Measurements from ENCODE around the gene RBBP8.

The RBBP8 gene

DNA sequence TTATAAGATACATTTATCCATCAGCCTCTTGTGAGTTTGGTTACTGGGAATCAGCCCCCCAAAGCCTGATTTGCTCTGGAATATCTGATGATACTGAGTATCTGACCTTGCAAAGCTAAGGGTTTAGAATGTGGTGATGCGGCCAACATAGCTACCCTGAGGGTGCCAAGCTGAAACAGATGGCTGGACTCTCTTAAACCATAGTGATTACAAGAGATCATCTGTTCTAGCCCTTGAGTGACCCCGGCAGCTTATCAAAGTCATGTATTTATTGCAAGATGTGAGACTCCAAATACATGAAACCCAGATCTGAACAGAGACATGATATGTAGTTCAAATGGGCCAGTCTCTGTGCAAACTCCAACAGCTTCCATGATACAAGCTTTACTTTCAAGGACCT lies 124.0 kb downstream of the RBBP8 start:
- no peak overlapping the region for H2AFZ ChIP-seq (ENCODE audit: low read length, unreplicated experiment)
- H3K36me3 ChIP-seq (ENCODE audit: insufficient read depth, low read length), result no peaks in the 10 kb centered on the region
- no peak overlapping the region for H3K27ac ChIP-seq (ENCODE audit: low read depth, low read length)
- H3K79me2 ChIP-seq (ENCODE audit: control insufficient read depth, insufficient read depth, low read length, unreplicated experiment), result no peaks in the 10 kb centered on the region
- H3K27me3 ChIP-seq (ENCODE audit: insufficient read depth, low read length), result no peaks in the 10 kb centered on the region
- H3K4me3 ChIP-seq (ENCODE audit: low read depth, low read length), result no peak overlapping the region
- peaks cover 25% of the 10 kb centered on the region for H3K4me1 ChIP-seq (ENCODE audit: control insufficient read depth, insufficient read depth, low read length, unreplicated experiment)

DNA sequence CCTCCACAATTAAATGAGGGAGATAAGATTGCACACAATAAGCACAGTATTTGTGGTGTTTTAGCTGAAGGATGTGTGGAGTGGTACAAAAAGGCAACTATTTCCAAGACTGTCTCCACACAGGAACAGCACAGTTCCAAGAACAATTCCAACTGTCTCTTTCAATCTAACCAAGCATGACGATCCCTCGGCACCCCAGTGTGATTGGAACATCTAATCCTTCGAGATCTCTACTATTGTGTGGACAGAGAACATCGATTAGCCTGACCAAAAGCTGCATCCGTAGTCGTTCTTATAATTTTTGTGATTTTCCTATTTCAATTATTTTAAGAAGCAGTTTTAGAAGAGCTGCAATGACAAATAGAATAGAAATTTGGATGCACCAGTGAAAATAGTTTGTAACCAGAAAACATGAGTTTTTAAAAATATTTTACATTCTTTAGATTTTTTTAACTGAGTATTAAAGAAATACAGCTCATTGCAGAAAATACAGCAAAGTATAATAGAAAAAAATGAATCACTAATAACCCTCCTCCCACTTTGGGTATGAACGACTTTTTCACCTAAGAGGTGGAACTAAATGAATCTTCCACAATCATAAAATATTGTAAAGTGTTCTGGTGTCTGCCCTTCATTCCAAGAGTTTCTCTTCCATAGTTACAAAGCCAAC lies 125.8 kb downstream of the RBBP8 start:
- peak overlapping the region; percentile 67 for H2AFZ ChIP-seq (ENCODE audit: low read length, unreplicated experiment)
- peak overlapping the region; percentile 40 for H3K27ac ChIP-seq (ENCODE audit: low read depth, low read length)
- no peaks in the 10 kb centered on the region for H3K36me3 ChIP-seq (ENCODE audit: insufficient read depth, low read length)
- H3K79me2 ChIP-seq (ENCODE audit: control insufficient read depth, insufficient read depth, low read length, unreplicated experiment), result no peaks in the 10 kb centered on the region
- no peaks in the 10 kb centered on the region for H3K27me3 ChIP-seq (ENCODE audit: insufficient read depth, low read length)
- H3K4me3 ChIP-seq (ENCODE audit: low read depth, low read length), result peak overlapping the region; percentile 28; the same call in 1 of the 2 replicates
- peaks cover 25% of the 10 kb centered on the region for H3K4me1 ChIP-seq (ENCODE audit: control insufficient read depth, insufficient read depth, low read length, unreplicated experiment)

DNA sequence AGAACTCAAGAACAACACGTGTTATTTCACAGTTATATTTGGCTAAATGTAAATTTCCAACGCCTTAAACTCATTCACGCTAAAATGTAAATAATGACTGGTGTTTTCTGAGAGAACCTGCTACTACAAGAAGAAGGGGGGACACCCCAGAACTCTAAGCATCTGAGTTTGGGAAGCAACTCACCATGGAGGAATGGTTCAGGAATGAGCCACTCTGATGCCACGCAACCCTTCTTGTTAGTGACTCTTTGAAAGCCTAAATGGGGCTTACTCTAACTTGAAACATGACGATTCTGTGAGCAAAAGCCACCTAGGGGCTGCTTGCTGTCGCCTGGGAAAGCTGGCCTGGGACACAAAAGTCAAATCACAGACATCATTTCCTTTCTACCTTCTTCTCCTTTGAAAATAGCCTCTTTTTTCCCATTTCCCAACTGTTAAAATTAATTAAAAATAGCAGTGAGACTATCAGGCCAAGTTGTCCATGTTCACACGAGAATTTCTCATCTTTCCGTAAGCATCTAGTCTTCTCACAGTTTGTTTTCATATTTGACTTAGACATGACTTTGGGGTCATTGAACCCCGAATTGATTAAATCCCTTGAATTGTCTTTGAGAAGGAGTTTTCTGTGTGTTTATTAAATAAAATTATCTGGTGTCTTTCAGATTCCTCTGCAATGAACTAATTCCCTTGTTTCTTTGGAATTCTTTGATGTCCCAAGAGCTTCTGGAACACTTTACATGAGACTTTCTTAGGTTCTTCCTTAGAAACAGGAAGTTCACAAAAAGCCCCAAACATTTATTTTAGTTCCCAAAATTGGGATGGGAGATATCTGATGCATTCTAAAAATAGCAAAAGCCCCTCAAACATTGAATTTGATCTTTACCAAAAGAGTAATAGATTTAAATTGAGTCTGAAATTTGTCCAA lies 126.7 kb downstream of the RBBP8 start:
- H3K36me3 ChIP-seq (ENCODE audit: insufficient read depth, low read length), result no peaks in the 10 kb centered on the region
- H3K4me3 ChIP-seq (ENCODE audit: low read depth, low read length), result no peak overlapping the region
- peaks cover 25% of the 10 kb centered on the region for H3K4me1 ChIP-seq (ENCODE audit: control insufficient read depth, insufficient read depth, low read length, unreplicated experiment)
- no peaks in the 10 kb centered on the region for H3K27me3 ChIP-seq (ENCODE audit: insufficient read depth, low read length)
- peak overlapping the region; percentile 26 for H3K27ac ChIP-seq (ENCODE audit: low read depth, low read length)
- peak overlapping the region; percentile 67 for H2AFZ ChIP-seq (ENCODE audit: low read length, unreplicated experiment)
- no peaks in the 10 kb centered on the region for H3K79me2 ChIP-seq (ENCODE audit: control insufficient read depth, insufficient read depth, low read length, unreplicated experiment)

DNA sequence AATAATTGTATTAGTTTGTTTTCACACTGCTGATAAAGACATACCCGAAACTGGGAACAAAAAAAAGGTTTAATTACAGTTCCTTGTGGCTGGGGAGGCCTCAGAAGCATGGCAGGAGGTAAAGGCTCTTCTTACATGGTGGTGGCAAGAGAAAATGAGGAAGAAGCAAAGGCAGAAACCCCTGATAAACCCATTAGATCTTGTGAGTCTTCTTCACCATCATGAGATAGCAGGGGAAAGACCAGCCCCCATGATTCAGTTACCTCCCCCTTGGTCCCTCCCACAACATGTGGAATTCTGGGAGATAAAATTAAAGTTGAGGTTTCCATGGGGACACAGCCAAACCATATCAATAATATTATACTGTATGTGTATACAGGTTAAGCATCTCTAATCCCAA lies 128.9 kb downstream of the RBBP8 start:
- Histone ChIP-seq H3K27me3 (ENCODE audit: insufficient read depth, low read length) (no peaks in the 10 kb centered on the region), H3K27ac (ENCODE audit: low read depth, low read length) (no peak overlapping the region), H3K36me3 (ENCODE audit: insufficient read depth, low read length) (no peaks in the 10 kb centered on the region), H3K79me2 (ENCODE audit: control insufficient read depth, insufficient read depth, low read length, unreplicated experiment) (no peaks in the 10 kb centered on the region), H3K4me1 (ENCODE audit: control insufficient read depth, insufficient read depth, low read length, unreplicated experiment) (peaks cover 25% of the 10 kb centered on the region), H3K4me3 (ENCODE audit: low read depth, low read length) (no peak overlapping the region), H2AFZ (ENCODE audit: low read length, unreplicated experiment) (no peak overlapping the region)

DNA sequence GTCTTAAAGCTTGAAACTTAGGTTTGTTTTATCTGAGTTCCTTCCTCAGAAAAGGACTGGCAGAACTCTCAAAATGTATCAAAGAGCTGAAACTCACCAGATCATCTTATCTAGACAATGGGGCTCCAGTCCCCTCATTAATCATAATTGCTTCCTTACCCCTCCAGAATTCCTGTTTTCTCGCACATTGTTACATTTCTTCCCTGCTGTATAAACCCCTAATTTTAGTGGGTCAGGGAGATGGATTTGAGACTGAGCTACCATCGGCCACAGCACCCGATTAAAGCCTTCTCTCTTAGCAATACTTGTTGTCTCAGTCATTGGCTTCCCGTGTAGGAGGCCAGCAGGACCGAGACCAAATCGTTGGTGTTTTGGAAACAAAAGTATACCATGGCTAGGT lies 130.4 kb downstream of the RBBP8 start:
- Histone ChIP-seq H3K79me2 (ENCODE audit: control insufficient read depth, insufficient read depth, low read length, unreplicated experiment) (no peaks in the 10 kb centered on the region), H3K27me3 (ENCODE audit: insufficient read depth, low read length) (no peaks in the 10 kb centered on the region), H3K4me1 (ENCODE audit: control insufficient read depth, insufficient read depth, low read length, unreplicated experiment) (peaks cover 18% of the 10 kb centered on the region), H3K4me3 (ENCODE audit: low read depth, low read length) (no peak overlapping the region), H2AFZ (ENCODE audit: low read length, unreplicated experiment) (no peak overlapping the region), H3K36me3 (ENCODE audit: insufficient read depth, low read length) (no peaks in the 10 kb centered on the region), H3K27ac (ENCODE audit: low read depth, low read length) (no peak overlapping the region)

DNA sequence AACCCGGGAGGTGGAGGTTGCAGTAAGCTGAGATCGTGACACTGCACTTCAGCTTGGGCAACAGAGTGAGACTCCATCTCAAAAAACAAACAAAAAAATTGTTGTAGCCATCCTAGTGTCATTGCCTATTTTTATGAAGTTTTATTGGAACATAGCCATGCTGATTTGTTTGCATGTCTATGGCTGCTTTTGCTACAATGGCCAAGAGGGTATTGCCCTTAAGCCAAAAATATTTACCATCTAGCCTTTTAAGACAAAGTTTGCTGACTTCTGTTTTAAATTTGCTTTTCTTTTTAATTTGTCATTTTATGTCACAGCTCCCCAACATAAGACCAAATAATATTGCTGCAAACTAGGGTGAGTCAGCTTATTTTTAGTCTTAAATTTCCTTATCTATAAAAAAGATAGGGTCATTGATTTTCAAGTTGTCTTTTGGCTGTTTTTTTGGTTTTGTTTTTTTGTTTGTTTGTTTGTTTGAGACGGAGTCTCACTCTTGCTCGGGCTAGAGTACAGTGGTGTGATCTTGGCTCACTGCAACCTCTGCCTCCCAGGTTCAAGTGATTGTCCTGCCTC lies 132.2 kb downstream of the RBBP8 start:
- H2AFZ ChIP-seq (ENCODE audit: low read length, unreplicated experiment), result no peak overlapping the region
- no peak overlapping the region for H3K27ac ChIP-seq (ENCODE audit: low read depth, low read length)
- no peak overlapping the region for H3K4me3 ChIP-seq (ENCODE audit: low read depth, low read length)
- no peaks in the 10 kb centered on the region for H3K36me3 ChIP-seq (ENCODE audit: insufficient read depth, low read length)
- no peaks in the 10 kb centered on the region for H3K4me1 ChIP-seq (ENCODE audit: control insufficient read depth, insufficient read depth, low read length, unreplicated experiment)
- no peaks in the 10 kb centered on the region for H3K79me2 ChIP-seq (ENCODE audit: control insufficient read depth, insufficient read depth, low read length, unreplicated experiment)
- H3K27me3 ChIP-seq (ENCODE audit: insufficient read depth, low read length), result no peaks in the 10 kb centered on the region

DNA sequence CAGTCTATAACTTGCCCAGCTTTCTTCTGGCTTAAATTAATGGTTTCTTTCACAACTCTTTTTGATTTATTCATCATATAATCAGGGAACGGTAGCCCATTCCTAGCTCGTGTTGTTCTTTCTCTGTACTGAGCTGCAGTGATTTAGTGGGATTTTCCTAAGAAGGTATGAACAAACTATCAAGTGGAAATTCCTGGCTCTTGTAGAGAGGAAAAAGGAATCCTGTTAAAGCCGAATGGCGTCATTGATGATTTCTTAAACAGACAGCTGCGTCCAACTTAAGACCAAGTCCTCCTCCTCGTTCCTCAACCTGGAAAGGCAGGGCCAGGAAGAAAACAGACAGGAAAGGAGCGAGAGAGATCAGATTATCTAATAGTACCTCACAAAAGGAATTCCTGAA lies 132.9 kb downstream of the RBBP8 start:
- no peak overlapping the region for H2AFZ ChIP-seq (ENCODE audit: low read length, unreplicated experiment)
- H3K36me3 ChIP-seq (ENCODE audit: insufficient read depth, low read length), result no peaks in the 10 kb centered on the region
- no peak overlapping the region for H3K27ac ChIP-seq (ENCODE audit: low read depth, low read length)

DNA sequence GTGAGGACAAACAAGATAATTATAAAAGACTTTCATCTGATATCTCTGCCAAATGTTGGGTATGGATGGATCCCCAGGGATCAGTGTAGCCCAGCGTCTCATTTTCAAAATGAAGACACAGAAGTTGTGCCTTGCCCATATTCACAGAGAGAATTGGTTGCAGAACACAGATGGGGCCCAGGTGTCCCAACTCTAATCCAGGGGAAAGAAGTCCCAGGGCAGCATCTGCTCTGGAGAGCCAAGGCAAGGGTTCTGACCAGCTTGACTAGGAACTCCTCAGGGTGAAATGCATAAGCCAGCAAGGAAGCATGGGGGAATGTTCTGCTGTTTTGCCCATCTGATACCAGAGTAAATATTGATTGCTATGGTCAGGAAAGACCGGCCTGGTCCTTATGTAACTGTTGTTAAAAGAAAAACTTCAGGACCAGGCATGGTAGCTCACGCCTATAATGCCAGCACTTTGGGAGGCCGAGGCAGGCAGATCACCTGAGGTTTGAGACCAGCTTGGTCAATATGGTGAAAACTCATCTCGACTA lies 133.4 kb downstream of the RBBP8 start:
- Histone ChIP-seq H3K36me3 (ENCODE audit: insufficient read depth, low read length) (no peaks in the 10 kb centered on the region), H3K27me3 (ENCODE audit: insufficient read depth, low read length) (no peaks in the 10 kb centered on the region), H3K79me2 (ENCODE audit: control insufficient read depth, insufficient read depth, low read length, unreplicated experiment) (no peaks in the 10 kb centered on the region), H3K4me3 (ENCODE audit: low read depth, low read length) (no peak overlapping the region), H2AFZ (ENCODE audit: low read length, unreplicated experiment) (no peak overlapping the region), H3K27ac (ENCODE audit: low read depth, low read length) (no peak overlapping the region), H3K4me1 (ENCODE audit: control insufficient read depth, insufficient read depth, low read length, unreplicated experiment) (no peaks in the 10 kb centered on the region)

More for the DNA sequence above, 132.9 kb downstream of the RBBP8 start:
- H3K4me1 ChIP-seq (ENCODE audit: control insufficient read depth, insufficient read depth, low read length, unreplicated experiment), result no peaks in the 10 kb centered on the region
- no peak overlapping the region for H3K4me3 ChIP-seq (ENCODE audit: low read depth, low read length)
- H3K27me3 ChIP-seq (ENCODE audit: insufficient read depth, low read length), result no peaks in the 10 kb centered on the region
- no peaks in the 10 kb centered on the region for H3K79me2 ChIP-seq (ENCODE audit: control insufficient read depth, insufficient read depth, low read length, unreplicated experiment)

DNA sequence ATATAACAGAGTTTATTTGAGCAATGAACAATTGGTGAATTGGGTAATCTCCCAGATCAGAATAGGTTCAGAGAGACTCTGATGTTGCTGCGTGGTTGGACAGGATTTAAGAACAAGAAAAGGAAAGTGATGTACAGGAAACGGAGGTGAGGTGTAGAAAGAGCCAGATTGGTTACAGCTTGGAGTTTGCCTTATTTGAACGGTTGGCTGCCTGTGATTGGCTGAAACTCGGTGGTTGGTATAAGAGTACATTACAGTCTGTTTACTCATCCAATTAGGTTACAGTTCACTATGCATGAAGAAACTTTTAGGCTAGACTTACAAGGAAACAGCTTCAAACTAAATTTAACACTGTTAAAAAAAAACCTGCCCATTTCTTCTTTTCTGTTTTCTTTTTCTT lies 134.1 kb downstream of the RBBP8 start:
- no peak overlapping the region for H2AFZ ChIP-seq (ENCODE audit: low read length, unreplicated experiment)
- H3K79me2 ChIP-seq (ENCODE audit: control insufficient read depth, insufficient read depth, low read length, unreplicated experiment), result no peaks in the 10 kb centered on the region
- H3K4me1 ChIP-seq (ENCODE audit: control insufficient read depth, insufficient read depth, low read length, unreplicated experiment), result no peaks in the 10 kb centered on the region
- H3K4me3 ChIP-seq (ENCODE audit: low read depth, low read length), result no peak overlapping the region
- H3K27me3 ChIP-seq (ENCODE audit: insufficient read depth, low read length), result no peaks in the 10 kb centered on the region
- H3K36me3 ChIP-seq (ENCODE audit: insufficient read depth, low read length), result no peaks in the 10 kb centered on the region
- no peak overlapping the region for H3K27ac ChIP-seq (ENCODE audit: low read depth, low read length)

DNA sequence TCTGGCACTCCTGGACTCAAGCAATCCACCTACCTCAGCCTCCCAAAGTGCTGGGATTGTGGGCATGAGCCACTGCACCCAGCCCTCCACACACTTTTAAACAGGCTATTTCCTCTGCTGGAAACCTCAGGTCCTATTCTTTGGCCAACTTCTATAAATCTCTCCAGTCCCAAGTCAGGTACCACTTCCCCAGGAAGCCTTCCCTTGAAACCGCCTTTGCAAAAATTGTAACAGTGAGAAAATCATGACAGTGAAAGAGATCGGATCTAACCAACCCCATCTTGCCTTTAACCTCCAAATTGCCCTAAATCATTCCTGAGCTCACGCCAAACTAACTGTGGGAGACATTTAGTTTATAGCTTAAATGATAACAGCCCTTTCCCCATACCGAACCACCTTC lies 134.9 kb downstream of the RBBP8 start:
- Histone ChIP-seq H3K27me3 (ENCODE audit: insufficient read depth, low read length) (no peaks in the 10 kb centered on the region), H2AFZ (ENCODE audit: low read length, unreplicated experiment) (no peak overlapping the region), H3K27ac (ENCODE audit: low read depth, low read length) (no peak overlapping the region), H3K36me3 (ENCODE audit: insufficient read depth, low read length) (no peaks in the 10 kb centered on the region), H3K79me2 (ENCODE audit: control insufficient read depth, insufficient read depth, low read length, unreplicated experiment) (no peaks in the 10 kb centered on the region), H3K4me3 (ENCODE audit: low read depth, low read length) (no peak overlapping the region), H3K4me1 (ENCODE audit: control insufficient read depth, insufficient read depth, low read length, unreplicated experiment) (no peaks in the 10 kb centered on the region)
